ENCODE measurements around the gene LTB4R2.

The LTB4R2 gene

GRCh38 chr14:24291446-24292117 lies 18.4 kb upstream of the LTB4R2 start:
- TF ChIP-seq CTCF (conservative IDR thresholded peaks at IDR 0.05; ENCODE audit: low read depth, low read length), result no peak
- H3K4me3 ChIP-seq (ENCODE audit: low read depth, low read length), result no peak overlapping the region
- DNase-seq (ENCODE audit: low read depth), result no peak

- no peak for DNase-seq (ENCODE audit: low read depth)
- H3K4me3 ChIP-seq (ENCODE audit: low read depth, low read length), result no peak overlapping the region
- TF ChIP-seq CTCF (conservative IDR thresholded peaks at IDR 0.05; ENCODE audit: low read depth, low read length), result no peak
Observed at GRCh38 chr14:24292118-24292807, 17.7 kb upstream of the LTB4R2 start.

GRCh38 chr14:24293525-24293924 lies 16.4 kb upstream of the LTB4R2 start:
- H3K4me3 ChIP-seq (ENCODE audit: low read depth, low read length), result no peak overlapping the region
- TF ChIP-seq CTCF (conservative IDR thresholded peaks at IDR 0.05; ENCODE audit: low read depth, low read length), result no peak

GRCh38 chr14:24296341-24297157 lies 13.4 kb upstream of the LTB4R2 start:
- peak; percentile 95 for DNase-seq (ENCODE audit: low read depth)
- H3K4me3 ChIP-seq (ENCODE audit: low read depth, low read length), result no peak overlapping the region
- TF ChIP-seq CTCF (conservative IDR thresholded peaks at IDR 0.05; ENCODE audit: low read depth, low read length), result peak; percentile 90

More at GRCh38 chr14:24293525-24293924, 16.4 kb upstream of the LTB4R2 start:
- no peak for DNase-seq (ENCODE audit: low read depth)

GRCh38 chr14:24297190-24297964 lies 12.6 kb upstream of the LTB4R2 start:
- H3K4me3 ChIP-seq (ENCODE audit: low read depth, low read length), result no peak overlapping the region
- TF ChIP-seq CTCF (conservative IDR thresholded peaks at IDR 0.05; ENCODE audit: low read depth, low read length), result peak; percentile 65
- peak; percentile 58 for DNase-seq (ENCODE audit: low read depth)

- TF ChIP-seq CTCF (conservative IDR thresholded peaks at IDR 0.05; ENCODE audit: low read depth, low read length), result no peak
- peak overlapping the region; percentile 92 for H3K4me3 ChIP-seq (ENCODE audit: low read depth, low read length)
- peak; percentile 46 for DNase-seq (ENCODE audit: low read depth)
Observed at GRCh38 chr14:24298892-24299254, 11.1 kb upstream of the LTB4R2 start.

Measured in choroid plexus epithelial cell (primary cell).